Parietal lobe (tissue), 2 donors: Measurements from ENCODE around the gene LEUTX. TPM values are rescaled to one million over a fixed set of nuclear protein-coding genes. Genes with fewer than 3 reads are reported as not detected.

Experiments used
- small RNA-seq: library from RNA; depleted of rRNA; stranded (forward); fragments of <200 nt; gene quantifications from one replicate; pipeline ENCODE3, GENCODE V24; 2014; ENCODE audit warnings: low replicate concordance
- total RNA-seq: library from RNA; depleted of rRNA; stranded (reverse); fragments of >200 nt; gene quantifications from one replicate; pipeline ENCODE4 v1.2.3, GENCODE V29; 2014

Gene LEUTX, protein sequence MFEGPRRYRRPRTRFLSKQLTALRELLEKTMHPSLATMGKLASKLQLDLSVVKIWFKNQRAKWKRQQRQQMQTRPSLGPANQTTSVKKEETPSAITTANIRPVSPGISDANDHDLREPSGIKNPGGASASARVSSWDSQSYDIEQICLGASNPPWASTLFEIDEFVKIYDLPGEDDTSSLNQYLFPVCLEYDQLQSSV
- total RNA-seq: not detected

GRCh38 chr19:39778763-39779162 lies at the start of gene LEUTX:
TSS of gene LEUTX (plus strand) at chr19:39778854. CDS start at chr19:39778921, 67 bp downstream.

DNA sequence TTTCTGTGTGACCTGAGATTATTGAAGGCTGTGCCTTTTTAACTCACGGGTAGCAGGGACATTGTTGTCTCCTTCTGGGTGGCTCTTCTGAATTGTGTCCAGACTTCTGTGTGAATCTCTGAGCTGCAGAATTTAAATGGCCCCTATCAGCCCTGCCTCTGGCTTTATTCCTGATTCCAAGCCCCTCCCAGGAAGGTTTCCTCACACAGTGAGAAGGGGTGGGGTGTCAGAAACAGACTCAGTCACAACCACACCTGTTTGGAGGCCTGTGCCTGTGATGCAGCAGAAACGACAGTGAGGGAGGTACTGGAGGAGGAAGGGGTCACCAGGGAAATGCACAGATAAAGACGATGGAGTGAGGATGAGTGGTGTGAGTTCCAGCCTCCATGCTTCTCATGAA lies 40.8 kb upstream of the LEUTX start, which contains the start of gene CLC:
TSS of gene CLC (minus strand) at position 139 of the 400 bp plus-strand sequence. CDS start at position 62, 77 bp downstream.

DNA sequence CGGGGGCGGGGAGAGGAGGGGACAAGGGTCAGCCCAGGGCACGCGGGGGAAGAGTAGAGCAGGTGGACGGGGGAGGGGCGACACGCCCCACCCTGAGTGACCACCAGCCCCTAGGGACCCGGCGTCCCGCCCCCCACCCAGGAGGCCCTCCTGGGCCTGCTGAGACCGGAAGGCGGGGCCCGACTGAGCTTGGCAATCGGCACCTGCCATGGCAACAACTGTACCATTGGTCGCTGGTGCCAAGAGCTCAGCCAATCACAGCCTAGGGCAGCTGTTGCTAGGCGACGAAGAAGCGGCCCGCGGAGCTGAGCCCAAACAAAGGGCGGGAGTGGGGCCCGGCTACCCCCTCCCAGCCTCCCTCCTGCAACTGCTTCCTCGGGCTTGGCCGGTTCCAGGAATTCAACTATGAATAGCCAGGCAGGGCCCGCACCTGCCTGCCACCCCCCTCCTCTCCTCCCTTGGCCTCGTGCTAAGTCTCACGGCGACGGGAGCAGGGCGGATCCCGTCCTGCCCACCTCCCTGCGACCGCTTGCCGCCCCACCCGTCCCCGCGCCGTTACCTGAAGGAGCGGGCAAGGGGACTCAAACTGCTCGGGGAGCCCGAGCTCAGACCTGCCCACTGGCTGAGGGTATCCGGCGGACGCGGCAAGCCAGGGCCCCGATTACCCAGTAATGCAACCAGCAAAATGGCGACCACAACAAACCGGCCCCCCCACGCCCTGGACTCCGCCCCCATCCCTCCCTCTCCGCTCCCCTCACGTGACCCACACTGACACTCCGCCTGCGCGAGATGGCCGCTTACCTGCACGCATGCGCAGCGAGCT lies 55.0 kb downstream of the LEUTX start, which contains the start of gene DYRK1B:
TSS of gene DYRK1B (minus strand) at position 699 of the 823 bp plus-strand sequence. CDS start 2,295 bp downstream, outside the sequence.

Small RNAs within 50 kb of the gene (small RNA-seq; reads per million reads assigned to genes)
- not detected for gene MIR6719

Other genes with a start within 250 kb of the LEUTX start
- gene EID2B, start 246.0 kb upstream of the LEUTX start, total RNA-seq: 15.3 TPM
- gene EID2, start 238.7 kb upstream of the LEUTX start, total RNA-seq: 16.9 TPM
- not detected for gene LGALS13, start 176.3 kb upstream of the LEUTX start, total RNA-seq
- gene LGALS16, start 122.9 kb upstream of the LEUTX start, total RNA-seq: not detected
- gene LGALS14, start 74.4 kb upstream of the LEUTX start, total RNA-seq: not detected
- not detected for gene CLC, start 40.8 kb upstream of the LEUTX start, total RNA-seq
- gene DYRK1B, start 55.3 kb downstream of the LEUTX start, total RNA-seq: 30.4 TPM
- 121 TPM for gene FBL, start 67.5 kb downstream of the LEUTX start, total RNA-seq
- 5.0 TPM for gene FCGBP, start 155.8 kb downstream of the LEUTX start, total RNA-seq
- gene PSMC4, start 192.3 kb downstream of the LEUTX start, total RNA-seq: 78.3 TPM
- gene ZNF546, start 218.2 kb downstream of the LEUTX start, total RNA-seq: 20.3 TPM